Muscle layer of colon (tissue), 2 donors: ENCODE results near the gene PAPLN.

Experiments
- H3K27ac ChIP-seq: one replicate; pipeline ENCODE4 v1.7.0; 2013; ENCODE audit warnings: low read depth, mild to moderate bottlenecking, low read length, moderate library complexity
- H3K27me3 ChIP-seq, 2 donors: one replicate each; pipeline ENCODE4 v1.7.0; 2013; ENCODE audit warnings: low read length in 2 of 2, mild to moderate bottlenecking in 2 of 2; ENCODE audit not compliant: insufficient read depth in 2 of 2, control insufficient read depth in 1 of 2
- H3K36me3 ChIP-seq: one replicate; pipeline ENCODE4 v1.7.0; 2013; ENCODE audit warnings: mild to moderate bottlenecking, low read length; ENCODE audit not compliant: insufficient read depth
- H3K4me1 ChIP-seq: one replicate; pipeline ENCODE4 v1.7.0; 2013; ENCODE audit warnings: mild to moderate bottlenecking, low read length; ENCODE audit not compliant: insufficient read depth
- H3K4me3 ChIP-seq, 2 donors: one replicate each; pipeline ENCODE4 v1.7.0; 2013; ENCODE audit warnings: low read length in 2 of 2, low read depth in 1 of 2, mild to moderate bottlenecking in 1 of 2, moderate library complexity in 1 of 2
- H3K9ac ChIP-seq: one replicate; pipeline ENCODE4 v1.7.0; 2013; ENCODE audit warnings: low read length
- H3K9me3 ChIP-seq: one replicate; pipeline ENCODE4 v1.7.0; 2013; ENCODE audit warnings: mild to moderate bottlenecking, low read length
- donor health status: abdominal sarcoma.
- donor health status: Adenocarcinoma of cecum.

Gene PAPLN

GRCh38 chr14:73264080-73264884 lies 27.0 kb downstream of the PAPLN start:
- no peaks in the 10 kb centered on the region for H3K36me3 ChIP-seq
- no peak overlapping the region for H3K9ac ChIP-seq
- H3K4me1 ChIP-seq = peaks cover 1% of the 10 kb centered on the region
- no peak overlapping the region for H3K27ac ChIP-seq
- no peaks in the 10 kb centered on the region for H3K27me3 ChIP-seq
- no peaks in the 10 kb centered on the region for H3K9me3 ChIP-seq
- no peak overlapping the region for H3K4me3 ChIP-seq

- no peak overlapping the region for H3K9ac ChIP-seq
- no peaks in the 10 kb centered on the region for H3K36me3 ChIP-seq
- H3K27ac ChIP-seq = no peak overlapping the region
- no peaks in the 10 kb centered on the region for H3K27me3 ChIP-seq
- no peaks in the 10 kb centered on the region for H3K9me3 ChIP-seq
- H3K4me1 ChIP-seq = peaks cover 8% of the 10 kb centered on the region
- no peak overlapping the region for H3K4me3 ChIP-seq
Measured at GRCh38 chr14:73264885-73265720, 27.8 kb downstream of the PAPLN start.

- Histone ChIP-seq H3K36me3 (no peaks in the 10 kb centered on the region), H3K27me3 (no peaks in the 10 kb centered on the region), H3K27ac (no peak overlapping the region), H3K4me1 (peaks cover 8% of the 10 kb centered on the region), H3K9me3 (no peaks in the 10 kb centered on the region), H3K4me3 (no peak overlapping the region), H3K9ac (no peak overlapping the region)
Measured at GRCh38 chr14:73265721-73266046, 28.4 kb downstream of the PAPLN start.

GRCh38 chr14:73266317-73266716 lies 29.0 kb downstream of the PAPLN start:
- H3K9ac ChIP-seq = no peak overlapping the region
- H3K27me3 ChIP-seq = no peaks in the 10 kb centered on the region
- H3K4me1 ChIP-seq = peaks cover 8% of the 10 kb centered on the region
- H3K27ac ChIP-seq = no peak overlapping the region
- no peaks in the 10 kb centered on the region for H3K9me3 ChIP-seq
- no peak overlapping the region for H3K4me3 ChIP-seq
- no peaks in the 10 kb centered on the region for H3K36me3 ChIP-seq

GRCh38 chr14:73267474-73267873 lies 30.2 kb downstream of the PAPLN start:
- Histone ChIP-seq H3K4me1 (peaks cover 8% of the 10 kb centered on the region), H3K9me3 (no peaks in the 10 kb centered on the region), H3K4me3 (no peak overlapping the region), H3K36me3 (no peaks in the 10 kb centered on the region), H3K27me3 (no peaks in the 10 kb centered on the region), H3K27ac (no peak overlapping the region), H3K9ac (no peak overlapping the region)

- Histone ChIP-seq H3K4me3 (peak overlapping the region; percentile 42 to 53), H3K27ac (no peak overlapping the region)
Measured at GRCh38 chr14:73269729-73270531, 32.6 kb downstream of the PAPLN start.

GRCh38 chr14:73272393-73272792 lies 35.1 kb downstream of the PAPLN start:
- Histone ChIP-seq H3K27ac (no peak overlapping the region), H3K27me3 (no peaks in the 10 kb centered on the region), H3K36me3 (peaks cover 23% of the 10 kb centered on the region), H3K4me3 (no peak overlapping the region), H3K9ac (peak overlapping the region; percentile 23), H3K9me3 (no peaks in the 10 kb centered on the region), H3K4me1 (peaks cover 8% of the 10 kb centered on the region)

More at GRCh38 chr14:73269729-73270531, 32.6 kb downstream of the PAPLN start:
- H3K9me3 ChIP-seq = no peaks in the 10 kb centered on the region
- no peaks in the 10 kb centered on the region for H3K27me3 ChIP-seq
- H3K4me1 ChIP-seq = peaks cover 8% of the 10 kb centered on the region
- H3K9ac ChIP-seq = no peak overlapping the region
- H3K36me3 ChIP-seq = peaks cover 8% of the 10 kb centered on the region

GRCh38 chr14:73273799-73274198 lies 36.5 kb downstream of the PAPLN start:
- Histone ChIP-seq H3K9me3 (no peaks in the 10 kb centered on the region), H3K27me3 (no peaks in the 10 kb centered on the region), H3K27ac (no peak overlapping the region), H3K36me3 (peaks cover 26% of the 10 kb centered on the region), H3K9ac (no peak overlapping the region), H3K4me3 (no peak overlapping the region), H3K4me1 (peaks cover 8% of the 10 kb centered on the region)

GRCh38 chr14:73276836-73277235 lies 39.5 kb downstream of the PAPLN start:
- Histone ChIP-seq H3K36me3 (peaks cover 46% of the 10 kb centered on the region), H3K9me3 (no peaks in the 10 kb centered on the region), H3K4me1 (no peaks in the 10 kb centered on the region), H3K9ac (no peak overlapping the region), H3K27me3 (no peaks in the 10 kb centered on the region), H3K27ac (no peak overlapping the region), H3K4me3 (no peak overlapping the region)

GRCh38 chr14:73277376-73277775 lies 40.1 kb downstream of the PAPLN start:
- no peak overlapping the region for H3K4me3 ChIP-seq
- H3K27me3 ChIP-seq = no peaks in the 10 kb centered on the region
- peaks cover 51% of the 10 kb centered on the region for H3K36me3 ChIP-seq
- no peaks in the 10 kb centered on the region for H3K9me3 ChIP-seq
- no peaks in the 10 kb centered on the region for H3K4me1 ChIP-seq
- no peak overlapping the region for H3K9ac ChIP-seq
- H3K27ac ChIP-seq = no peak overlapping the region

GRCh38 chr14:73280903-73281302 lies 43.6 kb downstream of the PAPLN start:
- Histone ChIP-seq H3K36me3 (peaks cover 69% of the 10 kb centered on the region), H3K4me3 (no peak overlapping the region)

More at GRCh38 chr14:73280903-73281302, 43.6 kb downstream of the PAPLN start:
- Histone ChIP-seq H3K9me3 (no peaks in the 10 kb centered on the region), H3K9ac (no peak overlapping the region), H3K27ac (no peak overlapping the region), H3K4me1 (no peaks in the 10 kb centered on the region), H3K27me3 (no peaks in the 10 kb centered on the region)
